K562 (cell line): ENCODE data around the gene MX1. TPM values are rescaled to one million over a fixed set of nuclear protein-coding genes. Genes with fewer than 3 reads are reported as not detected.

Experiments
- ATAC-seq: fragments of 200-7000 bp; cut with Tn5 transposase; 3 replicates; pipeline ENCODE4 v1.9.1; 2020; ENCODE audit warnings: moderate library complexity
- BruUV-seq: library from RNA; stranded (reverse); fragments of 400-500 nt; replicated peaks from 2 replicates; lab custom pipeline; 2021; lab: Mats Ljungman, UMichigan
- CTCF ChIA-PET: fragments of 300-600 bp; formaldehyde crosslinking; extraction: SDS; loops from one replicate; lab custom pipeline; 2021; ENCODE audit warnings: low intra/inter-chr PET ratio; lab: Yijun Ruan, JAX
- POLR2A ChIA-PET: fragments of 300-600, 350-650 bp; sonication (Branson Sonifier 250); formaldehyde crosslinking; extraction: SDS; loops from one replicate; lab custom pipeline; 2021; ENCODE audit warnings: antibody characterized with exemption, inconsistent platforms; lab: Yijun Ruan, JAX
- DNase-seq, 4 experiments: peaks; one replicate each; pipeline versions ENCODE4 v3.0.0 to v3.0.0-alpha.2; 2011 to 2018; ENCODE audit warnings: low spot score in 3 of 4, mixed read lengths in 3 of 4; ENCODE audit errors: extremely low read depth in 1 of 4
- FAIRE-seq: peaks from 2 replicates; lab custom pipeline; 2011; peaks lifted over from hg19 to GRCh38; lab: Jason Lieb, UNC
- H2AFZ ChIP-seq: 2 replicates; pipeline ENCODE4 v1.6.0; 2011; ENCODE audit warnings: low read depth, low read length, control low read depth, inconsistent platforms
- H3K27ac ChIP-seq: fragments of 200-600 bp; 3 replicates; pipeline ENCODE4 v1.8.0; 2011; ENCODE audit warnings: low read depth, mild to moderate bottlenecking, control low read depth, inconsistent platforms, low read length, moderate library complexity, mixed read lengths; ENCODE audit errors: extremely low read depth
- H3K27me3 ChIP-seq, 2 experiments: fragments of 300-600 bp in 1 of 2; 2 replicates in 1 of 2; 3 replicates in 1 of 2; pipeline versions ENCODE4 v1.6.0 to v1.8.0; 2011; ENCODE audit warnings: inconsistent platforms in 2 of 2, low read length in 2 of 2, mild to moderate bottlenecking in 1 of 2, mixed read lengths in 1 of 2, moderate library complexity in 1 of 2; ENCODE audit not compliant: control insufficient read depth in 2 of 2, insufficient read depth in 2 of 2
- H3K36me3 ChIP-seq: fragments of 300-600 bp; 3 replicates; pipeline ENCODE4 v1.8.0; 2011; ENCODE audit warnings: mild to moderate bottlenecking, low read length, inconsistent platforms; ENCODE audit not compliant: control insufficient read depth, insufficient read depth
- H3K4me1 ChIP-seq, 2 experiments: fragments of 200-600 bp in 1 of 2; replicated peaks in 1 of 2; 2 replicates in 1 of 2; 3 replicates in 1 of 2; pipeline versions ENCODE4 v1.5.1 to v1.8.0; 2011; ENCODE audit warnings: inconsistent platforms in 2 of 2, low read length in 2 of 2, mild to moderate bottlenecking in 1 of 2, mixed read lengths in 1 of 2, moderate library complexity in 1 of 2; ENCODE audit not compliant: control insufficient read depth in 2 of 2, insufficient read depth in 2 of 2
- H3K4me2 ChIP-seq: 2 replicates; pipeline ENCODE4 v1.6.1; 2011; ENCODE audit warnings: low read length, control low read depth, inconsistent platforms, mixed read lengths; ENCODE audit not compliant: insufficient read depth
- H3K4me3 ChIP-seq: fragments of 200-600 bp; sonication (generic), shearing (Covaris generic); 2 replicates; pipeline ENCODE4 v1.5.1; 2016; ENCODE audit warnings: control low read depth, inconsistent platforms
- H3K79me2 ChIP-seq: fragments of 200-600 bp; 3 replicates; pipeline ENCODE4 v1.8.0; 2011; ENCODE audit warnings: low read length, inconsistent platforms; ENCODE audit not compliant: control insufficient read depth, insufficient read depth
- H3K9ac ChIP-seq, 2 experiments: 2 replicates each; pipeline versions ENCODE4 v1.6.0 to v1.6.1; 2011; ENCODE audit warnings: low read depth in 2 of 2, low read length in 2 of 2, control low read depth in 1 of 2, inconsistent platforms in 1 of 2, mild to moderate bottlenecking in 1 of 2, mixed read lengths in 1 of 2; ENCODE audit not compliant: insufficient read depth in 1 of 2
- H3K9me1 ChIP-seq: one replicate; pipeline ENCODE4 v1.6.0; 2011; ENCODE audit warnings: inconsistent platforms, mild to moderate bottlenecking, low read length, moderate library complexity; ENCODE audit not compliant: control insufficient read depth, insufficient read depth
- H3K9me3 ChIP-seq: replicated peaks from 2 replicates; pipeline ENCODE4 v1.5.1; 2011; ENCODE audit warnings: low read depth, low read length, inconsistent platforms; ENCODE audit not compliant: control insufficient read depth, insufficient read depth
- H4K20me1 ChIP-seq: replicated peaks from 2 replicates; pipeline ENCODE4 v1.6.1; 2011; ENCODE audit warnings: low read length, inconsistent platforms, mixed read lengths; ENCODE audit not compliant: control insufficient read depth, insufficient read depth
- CAMTA2 ChIP-seq: fragments of 250-450 bp; sonication (Bioruptor Pico); conservative IDR thresholded peaks from 2 replicates; pipeline ENCODE4 v1.5.1; 2022
- FOXA3 ChIP-seq, 2 experiments: fragments of 450-650 bp in 1 of 2; sonication (generic) in 1 of 2; formaldehyde crosslinking; IDR thresholded peaks in 1 of 2; conservative IDR thresholded peaks in 1 of 2; 2 replicates each; pipeline versions ENCODE4 v1.4.0 to v1.8.0; 2020 to 2022; ENCODE audit warnings: mild to moderate bottlenecking in 2 of 2, missing genetic modification reagents in 1 of 2
- HLTF ChIP-seq: fragments of 450-650 bp; IDR thresholded peaks from 2 replicates; pipeline ENCODE4 v1.6.1; 2016
- SRF ChIP-seq, 2 experiments: fragments of 250-450, 450-650 bp in 1 of 2; sonication (Bioruptor Pico) in 1 of 2; sonication (generic) in 1 of 2; formaldehyde crosslinking; IDR thresholded peaks; 2 replicates each; pipeline versions ENCODE4 v1.5.0 to v1.5.1; 2020 to 2022; ENCODE audit warnings: mild to moderate bottlenecking in 1 of 2, missing genetic modification reagents in 1 of 2
- WGBS: fragments of 100-300 bp; shearing (Covaris generic); methylation state at CpG from one replicate; pipeline ENCODE4 v1.1.6; 2016; ENCODE audit warnings: low coverage, mixed read lengths; ENCODE audit not compliant: insufficient coverage; ENCODE audit errors: missing lambda C conversion rate; 5-methylcytosine and 5-hydroxymethylcytosine counted together
- in situ Hi-C: fragments of 300-500 bp; cut with MboI; formaldehyde crosslinking; loops from 4 replicates; pipeline ENCODE4 v1.15.0; 2018; ENCODE audit warnings: inconsistent platforms, mixed read lengths
- intact Hi-C: fragments of 100-400 bp; cut with micrococcal nuclease; formaldehyde crosslinking; loops from 2 replicates; pipeline ENCODE4 v1.14.2; 2022
- polyA plus RNA-seq, 8 experiments: library from polyadenylated mRNA; depleted of rRNA in 4 of 8; stranded (reverse) in 5 of 8; unstranded in 3 of 8; fragments of >200 nt; fragmentation: Nextera tagmentation in 2 of 8; fragmentation: Illumina TruSeq in 1 of 8; extraction: Ambion mirVana in 2 of 8; extraction: Trizol in 1 of 8; gene quantifications; 2 replicates each; pipeline versions ENCODE4 v1.2.1 to v1.2.3, GENCODE V29; 2011 to 2014; ENCODE audit warnings: inconsistent platforms in 1 of 8, missing spikeins in 1 of 8
- total RNA-seq, 7 experiments: library from RNA; depleted of rRNA in 6 of 7; stranded (reverse); fragments of >200 nt in 6 of 7; fragmentation: Illumina TruSeq in 2 of 7; extraction: Trizol in 2 of 7; gene quantifications; 2 replicates each; pipeline versions ENCODE4 v1.2.1 to v1.2.3, GENCODE V29; 2011 to 2021; ENCODE audit warnings: low replicate concordance in 1 of 7
- TF ChIP-seq, protein P1 (sequence below), 2 experiments: IDR thresholded peaks in 1 of 2; conservative IDR thresholded peaks in 1 of 2; 2 replicates each; pipeline ENCODE4 v1.6.1; 2016; ENCODE audit warnings: low read depth in 2 of 2, mild to moderate bottlenecking in 1 of 2, missing compliant biosample characterization in 1 of 2, missing genetic modification characterization in 1 of 2, moderate library complexity in 1 of 2
- TF ChIP-seq, protein P2 (sequence below): IDR thresholded peaks from 2 replicates; pipeline ENCODE4 v1.6.1; 2016; ENCODE audit warnings: missing genetic modification characterization, missing compliant biosample characterization
- TF ChIP-seq, protein P3 (sequence below): fragments of 450-650 bp; IDR thresholded peaks from 2 replicates; pipeline ENCODE4 v1.6.1; 2016; ENCODE audit warnings: mild to moderate bottlenecking
- TF ChIP-seq, protein P4 (sequence below): fragments of 450-650 bp; IDR thresholded peaks from one replicate; pipeline ENCODE4 v1.6.1; 2018; ENCODE audit warnings: mild to moderate bottlenecking, moderate library complexity; ENCODE audit not compliant: partially characterized antibody

The MX1 gene
- total and polyA plus RNA-seq, 9 of the 15 experiments (the other 6 are each of a cell fraction or from before 2014, with no cell fraction given) = 0.07 to 0.51 (median 0.21) TPM; not detected in 5

DNA sequence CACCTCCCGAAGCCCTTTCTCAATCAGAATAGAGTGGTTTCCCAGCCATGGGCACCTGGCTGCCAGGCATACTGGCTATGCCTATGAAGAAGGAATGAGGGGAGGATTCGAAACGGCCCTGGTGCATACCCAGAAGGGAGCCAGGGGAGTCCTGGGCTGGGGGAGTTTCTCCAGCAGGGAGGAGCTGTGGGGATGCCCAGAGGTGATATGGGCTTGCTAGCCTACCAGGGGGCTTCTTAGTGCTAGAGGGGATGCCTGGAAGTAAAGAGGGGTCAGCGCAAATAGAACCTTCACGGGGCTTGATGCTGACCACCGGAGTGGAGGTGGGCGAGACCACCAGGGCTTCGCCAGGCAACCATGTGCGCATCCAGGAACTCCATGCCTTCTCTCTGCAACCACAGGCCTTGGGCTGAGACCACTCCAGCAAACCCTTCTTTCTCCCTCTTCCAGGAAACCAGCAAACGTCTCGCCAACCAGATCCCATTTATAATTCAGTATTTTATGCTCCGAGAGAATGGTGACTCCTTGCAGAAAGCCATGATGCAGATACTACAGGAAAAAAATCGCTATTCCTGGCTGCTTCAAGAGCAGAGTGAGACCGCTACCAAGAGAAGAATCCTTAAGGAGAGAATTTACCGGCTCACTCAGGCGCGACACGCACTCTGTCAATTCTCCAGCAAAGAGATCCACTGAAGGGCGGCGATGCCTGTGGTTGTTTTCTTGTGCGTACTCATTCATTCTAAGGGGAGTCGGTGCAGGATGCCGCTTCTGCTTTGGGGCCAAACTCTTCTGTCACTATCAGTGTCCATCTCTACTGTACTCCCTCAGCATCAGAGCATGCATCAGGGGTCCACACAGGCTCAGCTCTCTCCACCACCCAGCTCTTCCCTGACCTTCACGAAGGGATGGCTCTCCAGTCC, 18.2 kb upstream of the MX1 start (continued):
- TF ChIP-seq, protein P1, sequence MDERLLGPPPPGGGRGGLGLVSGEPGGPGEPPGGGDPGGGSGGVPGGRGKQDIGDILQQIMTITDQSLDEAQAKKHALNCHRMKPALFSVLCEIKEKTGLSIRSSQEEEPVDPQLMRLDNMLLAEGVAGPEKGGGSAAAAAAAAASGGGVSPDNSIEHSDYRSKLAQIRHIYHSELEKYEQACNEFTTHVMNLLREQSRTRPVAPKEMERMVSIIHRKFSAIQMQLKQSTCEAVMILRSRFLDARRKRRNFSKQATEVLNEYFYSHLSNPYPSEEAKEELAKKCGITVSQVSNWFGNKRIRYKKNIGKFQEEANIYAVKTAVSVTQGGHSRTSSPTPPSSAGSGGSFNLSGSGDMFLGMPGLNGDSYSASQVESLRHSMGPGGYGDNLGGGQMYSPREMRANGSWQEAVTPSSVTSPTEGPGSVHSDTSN (CRISPR knock-in tag; IDR thresholded peaks at IDR 0.05; ENCODE audit: low read depth) = no peak
- TF ChIP-seq, protein P1 (tag; conservative IDR thresholded peaks at IDR 0.05; ENCODE audit: low read depth) = no peak
- TF ChIP-seq, protein P2, sequence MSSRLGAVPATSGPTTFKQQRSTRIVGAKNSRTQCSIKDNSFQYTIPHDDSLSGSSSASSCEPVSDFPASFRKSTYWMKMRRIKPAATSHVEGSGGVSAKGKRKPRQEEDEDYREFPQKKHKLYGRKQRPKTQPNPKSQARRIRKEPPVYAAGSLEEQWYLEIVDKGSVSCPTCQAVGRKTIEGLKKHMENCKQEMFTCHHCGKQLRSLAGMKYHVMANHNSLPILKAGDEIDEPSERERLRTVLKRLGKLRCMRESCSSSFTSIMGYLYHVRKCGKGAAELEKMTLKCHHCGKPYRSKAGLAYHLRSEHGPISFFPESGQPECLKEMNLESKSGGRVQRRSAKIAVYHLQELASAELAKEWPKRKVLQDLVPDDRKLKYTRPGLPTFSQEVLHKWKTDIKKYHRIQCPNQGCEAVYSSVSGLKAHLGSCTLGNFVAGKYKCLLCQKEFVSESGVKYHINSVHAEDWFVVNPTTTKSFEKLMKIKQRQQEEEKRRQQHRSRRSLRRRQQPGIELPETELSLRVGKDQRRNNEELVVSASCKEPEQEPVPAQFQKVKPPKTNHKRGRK = no peak

DNA sequence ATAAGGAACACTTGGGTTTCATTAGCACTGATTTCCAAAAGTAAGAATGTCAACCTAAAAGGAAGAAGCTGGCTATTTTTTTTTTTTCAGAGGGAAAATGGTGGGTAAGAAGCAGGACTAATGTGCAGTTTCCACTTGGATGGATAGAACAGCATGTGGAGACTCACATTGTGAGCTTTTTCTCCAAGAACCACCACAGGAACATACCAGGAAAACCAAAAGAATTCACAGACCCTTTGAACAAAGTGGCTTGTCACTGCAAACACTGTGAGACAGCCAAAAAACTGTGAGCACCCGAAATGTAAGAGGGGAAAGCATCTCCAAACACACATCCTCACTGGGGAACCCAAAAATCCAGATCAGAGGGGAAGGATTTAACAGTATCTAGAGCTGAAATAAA, 15.7 kb upstream of the MX1 start:
- no peaks in the 10 kb centered on the region for H3K9me3 ChIP-seq
- no peak overlapping the region for H3K4me3 ChIP-seq
- no peaks in the 10 kb centered on the region for H4K20me1 ChIP-seq
- DNase-seq = no peak
- in situ Hi-C loops = no loop called here
- no peak overlapping the region for H3K4me2 ChIP-seq
- WGBS = 0% methylated on average over 1 of the region's 1 CpG
- H3K36me3 ChIP-seq = no peaks in the 10 kb centered on the region
- no peaks in the 10 kb centered on the region for H3K9me1 ChIP-seq
- ChIA-PET POLR2A (no interaction called here), CTCF (interaction anchor here (0.7 kb wide), 1 partner anchor 102 kb away, joined by 4 read pairs; no protein-coding TSS in a partner anchor)
- no peak overlapping the region for H2AFZ ChIP-seq
- BruUV-seq = no TSS peak
- intact Hi-C loops = no loop called here
- peaks cover 7 to 15% of the 10 kb centered on the region in 2 experiments; a peak in 2 of 5 replicates for H3K27me3 ChIP-seq
- no peak overlapping the region for H3K27ac ChIP-seq
- no peak for FAIRE-seq
- no peaks in the 10 kb centered on the region for H3K79me2 ChIP-seq
- no peak for ATAC-seq
- H3K4me1 ChIP-seq = no peaks in the 10 kb centered on the region
- H3K9ac ChIP-seq = no peak overlapping the region
- TF ChIP-seq, protein P3, sequence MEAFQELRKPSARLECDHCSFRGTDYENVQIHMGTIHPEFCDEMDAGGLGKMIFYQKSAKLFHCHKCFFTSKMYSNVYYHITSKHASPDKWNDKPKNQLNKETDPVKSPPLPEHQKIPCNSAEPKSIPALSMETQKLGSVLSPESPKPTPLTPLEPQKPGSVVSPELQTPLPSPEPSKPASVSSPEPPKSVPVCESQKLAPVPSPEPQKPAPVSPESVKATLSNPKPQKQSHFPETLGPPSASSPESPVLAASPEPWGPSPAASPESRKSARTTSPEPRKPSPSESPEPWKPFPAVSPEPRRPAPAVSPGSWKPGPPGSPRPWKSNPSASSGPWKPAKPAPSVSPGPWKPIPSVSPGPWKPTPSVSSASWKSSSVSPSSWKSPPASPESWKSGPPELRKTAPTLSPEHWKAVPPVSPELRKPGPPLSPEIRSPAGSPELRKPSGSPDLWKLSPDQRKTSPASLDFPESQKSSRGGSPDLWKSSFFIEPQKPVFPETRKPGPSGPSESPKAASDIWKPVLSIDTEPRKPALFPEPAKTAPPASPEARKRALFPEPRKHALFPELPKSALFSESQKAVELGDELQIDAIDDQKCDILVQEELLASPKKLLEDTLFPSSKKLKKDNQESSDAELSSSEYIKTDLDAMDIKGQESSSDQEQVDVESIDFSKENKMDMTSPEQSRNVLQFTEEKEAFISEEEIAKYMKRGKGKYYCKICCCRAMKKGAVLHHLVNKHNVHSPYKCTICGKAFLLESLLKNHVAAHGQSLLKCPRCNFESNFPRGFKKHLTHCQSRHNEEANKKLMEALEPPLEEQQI = no peak
- TF ChIP-seq CAMTA2 (CRISPR knock-in tag) = no peak
- no peak for TF ChIP-seq HLTF
- TF ChIP-seq, protein P4, sequence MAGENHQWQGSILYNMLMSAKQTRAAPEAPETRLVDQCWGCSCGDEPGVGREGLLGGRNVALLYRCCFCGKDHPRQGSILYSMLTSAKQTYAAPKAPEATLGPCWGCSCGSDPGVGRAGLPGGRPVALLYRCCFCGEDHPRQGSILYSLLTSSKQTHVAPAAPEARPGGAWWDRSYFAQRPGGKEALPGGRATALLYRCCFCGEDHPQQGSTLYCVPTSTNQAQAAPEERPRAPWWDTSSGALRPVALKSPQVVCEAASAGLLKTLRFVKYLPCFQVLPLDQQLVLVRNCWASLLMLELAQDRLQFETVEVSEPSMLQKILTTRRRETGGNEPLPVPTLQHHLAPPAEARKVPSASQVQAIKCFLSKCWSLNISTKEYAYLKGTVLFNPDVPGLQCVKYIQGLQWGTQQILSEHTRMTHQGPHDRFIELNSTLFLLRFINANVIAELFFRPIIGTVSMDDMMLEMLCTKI = no peak
- TF ChIP-seq SRF (CRISPR knock-in tag; IDR thresholded peaks at IDR 0.05) = no peak
- TF ChIP-seq FOXA3 (CRISPR knock-in tag; conservative IDR thresholded peaks at IDR 0.05 in 1 of 2, IDR thresholded peaks at IDR 0.05 in 1 of 2) = no peak
